HG02642 (cell line): ENCODE measurements around the gene FBXL14.
"Not testable (repeated sequence)": the region's sequence is repeated elsewhere in the genome, so short reads cannot be mapped to it uniquely, and the experiment has no call there.

Experiments used
- ATAC-seq: cut with Tn5 transposase; IDR thresholded peaks from one replicate; pipeline ENCODE4 v1.9.1; 2021; ENCODE audit warnings: mild to moderate bottlenecking; ENCODE audit not compliant: unreplicated experiment, poor library complexity

FBXL14 gene

DNA sequence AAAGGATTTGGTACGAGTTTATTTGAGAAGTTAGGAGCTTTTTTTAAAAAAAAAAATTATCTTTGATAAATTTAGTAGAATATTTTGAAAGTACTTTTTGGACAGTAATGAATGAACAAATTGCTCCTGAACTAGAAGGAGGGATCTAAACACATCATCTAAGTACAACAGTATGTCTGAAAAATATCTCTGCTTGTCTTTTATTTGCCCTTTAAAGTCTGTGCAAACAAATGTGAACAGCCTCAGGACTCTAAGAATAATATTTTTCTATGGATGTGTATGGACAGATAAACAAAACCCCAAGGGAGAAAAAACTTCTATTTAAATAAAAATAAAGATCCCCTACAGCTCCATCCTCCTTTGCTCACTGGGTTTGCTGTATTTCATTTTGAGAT is 19.5 kb downstream of the FBXL14 start:
- no peak for ATAC-seq

DNA sequence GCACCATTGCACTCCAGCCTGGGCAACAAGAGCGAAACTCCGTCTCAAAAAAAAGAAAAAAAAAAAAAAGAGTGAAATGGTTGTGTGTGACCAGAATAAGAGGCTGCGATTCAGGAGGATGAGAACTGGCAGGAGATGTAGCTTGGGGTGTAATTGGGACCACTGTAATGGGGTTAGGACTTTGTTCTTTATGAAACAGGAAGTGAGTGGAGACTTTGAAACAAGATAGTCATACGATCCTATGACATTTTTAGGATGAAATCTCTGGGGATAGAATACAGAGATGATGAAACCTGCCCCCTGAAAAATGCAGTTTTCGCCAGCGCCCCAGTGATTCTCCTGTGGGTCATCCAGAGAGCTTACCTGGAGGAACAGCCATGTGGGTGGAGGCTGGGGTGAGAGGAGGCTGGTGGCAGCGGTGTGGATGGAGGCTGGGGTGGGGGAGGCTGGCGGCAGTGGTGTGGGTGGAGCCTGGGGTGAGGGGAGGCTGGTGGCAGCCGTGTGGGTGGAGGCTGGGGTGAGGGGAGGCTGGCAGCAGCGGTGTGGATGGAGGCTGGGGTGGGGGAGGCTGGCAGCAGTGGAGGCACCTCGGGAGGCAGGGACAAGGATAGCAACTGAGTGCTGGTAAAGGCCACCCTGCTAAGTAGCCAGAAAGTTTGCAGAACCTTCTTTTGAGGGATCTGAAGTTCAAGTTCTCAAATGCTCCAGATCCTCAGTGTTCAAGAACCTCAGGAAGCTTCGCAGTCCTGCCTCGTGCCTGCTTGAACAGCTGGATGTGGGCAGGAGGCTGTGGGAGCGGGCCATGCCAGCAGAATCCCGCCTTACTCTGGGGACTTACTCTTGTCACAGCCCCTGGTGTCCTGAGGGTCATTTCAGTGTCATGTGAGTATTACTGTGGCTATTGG is 20.2 kb downstream of the FBXL14 start:
- ATAC-seq = no peak

GRCh38 chr12:1572731-1573130 is 21.6 kb downstream of the FBXL14 start:
- ATAC-seq = no peak

DNA sequence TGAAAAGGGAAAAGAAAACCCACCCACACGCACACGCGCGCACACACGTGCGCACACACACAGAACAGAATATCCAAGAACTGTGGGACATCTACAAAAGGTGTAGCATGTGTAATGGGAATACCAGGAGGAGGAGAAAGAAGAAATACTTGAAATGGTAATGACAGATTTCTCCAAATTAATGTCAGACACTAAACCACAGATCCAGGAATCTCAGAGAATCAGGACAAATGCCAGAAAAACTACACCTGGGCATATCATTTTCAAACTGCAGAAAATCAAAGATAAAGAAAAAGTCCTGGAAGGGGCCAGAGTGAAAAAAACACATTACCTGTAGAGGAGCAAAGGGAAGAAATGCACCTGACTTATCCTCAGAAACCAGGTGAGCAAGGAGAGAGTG is 26.5 kb downstream of the FBXL14 start:
- no peak for ATAC-seq

GRCh38 chr12:1566449-1567135 is 27.8 kb downstream of the FBXL14 start:
- no peak for ATAC-seq

DNA sequence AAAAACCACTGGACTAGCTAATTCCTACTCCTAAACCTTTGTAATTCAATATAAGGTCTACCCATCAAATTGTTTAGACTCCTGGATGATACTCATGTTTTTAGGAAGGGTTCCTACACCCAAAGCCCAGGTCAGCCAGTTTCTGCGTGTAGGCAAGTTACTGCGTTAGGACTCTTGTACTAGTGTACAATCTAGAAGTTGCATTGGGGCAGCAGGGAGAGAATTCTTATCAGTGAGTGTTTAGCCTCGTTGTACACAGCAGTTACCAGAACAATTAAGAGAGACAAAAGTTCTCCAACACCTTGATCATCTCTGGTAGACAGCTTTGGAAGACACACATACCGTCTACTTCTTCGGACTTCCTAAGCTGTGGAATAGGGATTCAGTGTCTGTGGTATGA is 29.2 kb downstream of the FBXL14 start:
- no peak for ATAC-seq

GRCh38 chr12:1564067-1564466 is 30.3 kb downstream of the FBXL14 start:
- ATAC-seq = no peak

- ATAC-seq = no peak
Measured at GRCh38 chr12:1562813-1563407, 31.5 kb downstream of the FBXL14 start.

DNA sequence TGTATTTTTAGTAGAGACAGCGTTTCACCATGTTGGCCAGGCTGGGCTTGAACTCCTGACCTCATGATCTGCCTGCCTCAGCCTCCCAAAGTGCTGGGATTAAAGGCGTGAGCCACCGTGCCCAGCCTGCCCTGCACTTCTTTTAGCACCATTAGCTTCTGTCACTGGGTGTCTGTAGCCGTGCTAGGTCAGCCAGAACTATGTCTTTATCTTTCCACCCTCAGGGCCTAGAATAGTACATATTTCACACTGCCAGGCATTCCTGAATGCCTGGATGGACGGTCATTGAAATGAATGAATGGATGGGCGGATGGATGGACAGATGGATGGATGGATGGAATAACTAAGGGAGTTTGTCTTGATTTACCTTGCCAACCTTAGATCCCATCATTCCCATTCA is 33.7 kb downstream of the FBXL14 start:
- no peak for ATAC-seq

DNA sequence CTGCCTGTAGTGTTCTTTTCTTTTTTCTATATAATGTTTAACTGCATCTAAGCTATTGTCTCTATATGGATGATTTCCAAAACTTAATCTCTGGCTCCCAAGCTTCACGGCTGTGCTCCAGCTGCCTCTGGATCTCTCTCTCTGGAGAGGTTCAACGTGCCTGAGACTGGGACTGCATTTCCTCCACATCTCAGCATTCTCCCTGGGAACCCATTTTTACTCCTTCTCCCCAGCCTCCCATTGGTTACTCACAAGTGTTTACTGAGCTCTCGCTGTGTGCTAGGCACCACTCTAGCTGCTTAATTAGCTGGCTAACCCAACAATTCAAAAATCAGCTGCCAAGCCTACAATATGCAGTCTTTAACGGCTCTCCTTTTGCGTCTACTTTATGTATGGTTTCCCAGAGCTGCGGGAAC is 34.7 kb downstream of the FBXL14 start:
- no peak for ATAC-seq

DNA sequence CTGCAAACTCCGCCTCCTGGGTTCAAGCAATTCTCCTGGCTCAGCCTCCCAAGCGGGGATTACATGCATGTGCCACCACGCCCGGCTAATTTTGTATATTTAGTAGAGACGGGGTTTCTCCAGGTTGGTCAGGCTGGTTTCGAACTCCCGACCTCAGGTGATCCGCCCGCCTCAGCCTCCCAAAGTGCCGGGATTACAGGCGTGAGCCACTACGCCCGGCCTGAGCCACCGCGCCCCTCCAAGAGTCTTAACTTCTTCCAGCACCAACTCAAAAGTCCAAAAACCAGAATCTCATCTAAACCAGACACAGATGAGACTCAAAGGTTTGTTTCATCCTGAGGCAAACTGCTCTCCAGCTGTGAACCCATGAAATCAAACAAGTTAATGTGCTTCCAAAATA is 36.3 kb downstream of the FBXL14 start:
- not testable (repeated sequence) for ATAC-seq

GRCh38 chr12:1553987-1554982 is 40.1 kb downstream of the FBXL14 start:
- peak; percentile 92 for ATAC-seq

DNA sequence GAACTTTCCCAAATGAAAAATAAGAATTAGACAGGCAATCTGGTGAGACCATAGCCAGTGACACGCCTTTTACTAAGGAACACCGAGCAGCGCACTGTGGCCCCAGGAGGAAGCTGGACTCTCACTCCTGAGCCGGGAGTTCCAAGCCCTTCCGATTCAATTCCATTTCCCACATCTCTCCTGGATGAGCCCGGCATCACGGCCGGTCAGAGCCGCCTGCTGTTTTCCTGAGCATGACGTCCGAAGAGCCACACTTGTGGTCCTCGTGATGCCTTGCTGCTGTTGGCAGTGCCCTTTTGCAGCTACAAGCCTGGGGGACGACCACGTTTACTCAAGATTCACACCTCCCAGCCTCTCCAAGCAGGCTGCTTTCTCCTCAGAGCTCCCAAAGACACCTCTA is 40.8 kb downstream of the FBXL14 start:
- ATAC-seq = no peak

DNA sequence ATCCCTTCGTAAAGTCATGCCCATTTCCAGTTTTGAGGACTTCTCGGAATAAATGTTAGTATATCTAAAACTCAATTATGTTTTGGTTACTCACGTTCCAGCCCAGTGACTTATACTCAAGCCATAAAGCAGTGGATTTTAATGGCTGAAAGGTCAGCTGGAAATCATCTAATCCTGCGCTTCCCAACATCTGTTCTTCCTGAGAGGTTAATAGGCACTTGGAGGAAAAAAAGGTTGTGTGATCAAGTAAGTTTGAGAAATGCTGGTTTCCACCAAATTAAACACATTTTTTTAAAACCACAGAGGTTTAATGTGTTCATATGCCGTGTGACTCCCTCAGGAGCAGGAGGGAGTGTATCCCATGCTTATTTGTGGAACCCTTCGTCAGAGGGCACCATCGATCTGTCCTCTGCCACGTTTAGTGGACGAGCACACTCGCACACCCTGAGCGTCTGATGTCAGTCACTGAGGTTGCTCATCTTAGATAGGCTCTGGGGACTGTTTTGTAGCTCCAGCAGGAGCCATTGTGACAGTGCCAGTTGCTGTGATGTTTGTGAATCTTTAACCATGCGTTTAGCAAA is 41.4 kb downstream of the FBXL14 start:
- no peak for ATAC-seq

GRCh38 chr12:1552171-1552570 is 42.2 kb downstream of the FBXL14 start:
- no peak for ATAC-seq

DNA sequence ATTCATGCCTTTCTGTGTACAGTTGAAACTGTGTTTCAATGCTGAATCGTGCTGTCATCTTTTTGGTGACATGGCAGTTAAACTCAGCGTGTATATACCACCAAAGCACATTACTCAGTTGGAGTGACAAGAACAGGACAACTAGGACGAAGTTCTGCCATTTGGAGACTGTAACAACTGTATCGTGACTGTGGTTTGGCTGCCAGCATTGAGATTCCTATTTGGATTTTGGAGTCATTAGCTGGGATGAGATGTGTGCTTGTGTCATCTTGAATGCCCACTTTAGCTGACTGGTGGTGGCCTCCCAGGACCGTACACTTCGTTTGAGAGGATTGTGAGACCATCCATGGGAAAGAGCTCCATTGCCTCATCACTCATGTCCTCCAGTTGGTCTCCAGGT is 42.9 kb downstream of the FBXL14 start:
- no peak for ATAC-seq

DNA sequence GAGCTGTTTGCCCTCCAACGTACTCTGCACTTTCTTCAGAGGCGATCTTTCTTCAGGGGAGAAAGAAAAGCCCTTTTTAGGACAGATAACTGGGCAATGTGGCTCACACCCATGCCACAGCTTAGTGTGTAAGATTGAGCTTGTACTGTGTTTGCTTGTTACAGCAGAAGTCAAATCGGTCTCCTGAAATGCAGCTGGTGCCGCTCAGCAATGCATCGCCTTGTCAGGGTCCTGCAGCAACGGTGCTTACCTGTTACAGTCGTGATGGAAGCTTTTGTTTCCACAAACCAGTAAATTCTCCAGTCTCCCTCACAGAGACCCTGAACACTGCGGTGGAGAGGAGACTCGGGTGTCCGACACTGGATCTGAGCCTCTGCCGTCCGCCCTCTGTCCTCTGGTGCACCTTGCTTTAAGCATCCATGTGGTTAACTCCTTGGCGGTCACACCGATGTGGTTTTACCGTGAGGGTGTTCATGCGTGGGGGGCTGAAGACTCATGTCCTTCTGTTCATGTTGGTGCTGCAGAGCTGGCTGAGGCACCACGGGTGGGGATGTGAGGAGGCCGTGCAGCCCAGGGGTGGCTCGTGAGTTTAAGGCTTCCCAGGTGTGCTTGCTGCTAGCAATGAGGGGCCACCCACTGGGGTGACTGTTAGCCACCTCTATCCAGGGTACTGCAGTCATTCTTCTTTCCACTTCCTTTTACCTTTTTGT is 47.3 kb downstream of the FBXL14 start:
- ATAC-seq = no peak

DNA sequence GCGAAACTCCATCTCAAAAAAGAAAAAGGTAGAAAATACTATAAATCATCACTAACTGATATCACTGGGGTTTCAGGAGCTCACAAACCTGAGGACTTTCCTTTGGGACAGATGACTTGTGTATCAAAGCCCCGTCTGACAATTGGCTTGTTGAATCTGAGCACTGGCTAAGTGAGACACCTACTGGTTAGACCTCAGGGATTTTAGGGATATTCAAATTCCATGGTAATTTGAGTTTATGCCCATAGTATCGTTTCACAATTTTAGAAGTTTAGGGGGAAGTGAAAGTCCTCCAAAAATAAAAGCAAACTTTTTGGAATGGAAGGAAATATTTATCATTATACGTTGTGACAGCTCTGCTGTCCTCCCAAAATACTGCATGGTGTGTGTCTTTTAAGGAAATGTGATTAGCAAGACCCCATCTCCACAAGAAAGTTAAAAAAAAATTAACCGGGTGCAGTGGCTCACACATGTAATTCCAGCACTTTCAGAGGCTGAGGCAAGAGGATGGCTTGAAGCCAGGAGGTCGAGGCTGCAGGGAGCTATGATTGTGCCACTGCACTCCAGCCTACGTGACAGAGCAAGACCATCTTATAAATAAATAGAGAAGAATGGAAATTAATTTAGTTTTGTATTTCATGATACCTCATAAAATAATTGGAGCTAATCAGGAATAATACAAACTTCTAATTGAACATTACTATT is 49.2 kb downstream of the FBXL14 start:
- no peak for ATAC-seq

- no peak for ATAC-seq
Measured at GRCh38 chr12:1542599-1542998, 51.8 kb downstream of the FBXL14 start.
